Neural cell (in vitro differentiated cells): ENCODE data around the gene LY6G6C. TPM values are rescaled to one million over a fixed set of nuclear protein-coding genes. Genes with fewer than 3 reads are reported as not detected.

ENCODE experiments used
- H2AFZ ChIP-seq: fragments of 200-600, 300-800 bp; sonication (generic), shearing (Covaris generic); 2 replicates; pipeline ENCODE4 v1.6.0; 2014; ENCODE audit warnings: low read depth, mild to moderate bottlenecking, antibody characterized with exemption, low read length, moderate library complexity
- H3F3A ChIP-seq: fragments of 200-600 bp; shearing (Covaris generic); 2 replicates; pipeline ENCODE4 v1.6.1; 2016; ENCODE audit warnings: mild to moderate bottlenecking, moderate library complexity, mixed read lengths, antibody characterized with exemption, low read length; ENCODE audit not compliant: insufficient read depth, poor library complexity, severe bottlenecking
- H3K27ac ChIP-seq: fragments of 200-600, 300-800 bp; sonication (generic), shearing (Covaris generic); 2 replicates; pipeline ENCODE4 v1.5.1; 2014; ENCODE audit warnings: mild to moderate bottlenecking, low read length, moderate library complexity
- H3K27me3 ChIP-seq: fragments of 300-800, 200-600 bp; sonication (generic), shearing (Covaris generic); 2 replicates; pipeline ENCODE4 v1.6.0; 2014; ENCODE audit warnings: mild to moderate bottlenecking, low read depth, low read length, moderate library complexity; ENCODE audit not compliant: insufficient read depth
- H3K36me3 ChIP-seq: fragments of 300-800, 200-600 bp; sonication (generic), shearing (Covaris generic); 2 replicates; pipeline ENCODE4 v1.5.1; 2014; ENCODE audit warnings: mild to moderate bottlenecking, antibody characterized with exemption, low read length, moderate library complexity; ENCODE audit not compliant: insufficient read depth
- H3K4me2 ChIP-seq: fragments of 300-800, 200-600 bp; sonication (generic), shearing (Covaris generic); 2 replicates; pipeline ENCODE4 v1.6.0; 2014; ENCODE audit warnings: mild to moderate bottlenecking, low read length
- H3K4me3 ChIP-seq: fragments of 300-800, 200-600 bp; sonication (generic), shearing (Covaris generic); 2 replicates; pipeline ENCODE4 v1.5.1; 2014; ENCODE audit warnings: mild to moderate bottlenecking, low read length, moderate library complexity
- H3K79me2 ChIP-seq: fragments of 200-600 bp; shearing (Covaris generic); replicated peaks from 2 replicates; pipeline ENCODE4 v1.6.0; 2014; ENCODE audit warnings: mild to moderate bottlenecking, low read length, moderate library complexity; ENCODE audit not compliant: insufficient read depth
- H3K9ac ChIP-seq: fragments of 300-800, 200-600 bp; sonication (generic), shearing (Covaris generic); 2 replicates; pipeline ENCODE4 v1.6.1; 2016; ENCODE audit warnings: mild to moderate bottlenecking, low read length, mixed read lengths
- H3K9me2 ChIP-seq: fragments of 200-600 bp; shearing (Covaris generic); 2 replicates; pipeline ENCODE4 v1.6.1; 2016; ENCODE audit warnings: mild to moderate bottlenecking, low read length, mixed read lengths; ENCODE audit not compliant: insufficient read depth
- H3K9me3 ChIP-seq: fragments of 200-600, 300-800 bp; sonication (generic), shearing (Covaris generic); 2 replicates; pipeline ENCODE4 v1.6.1; 2016; ENCODE audit warnings: mild to moderate bottlenecking, mixed run types, low read length, moderate library complexity, mixed read lengths
- H4K20me1 ChIP-seq: fragments of 200-600 bp; shearing (Covaris generic); 2 replicates; pipeline ENCODE4 v1.6.1; 2016; ENCODE audit warnings: mild to moderate bottlenecking, mixed run types; ENCODE audit not compliant: insufficient read depth
- CTCF ChIP-seq: fragments of 450-650 bp; IDR thresholded peaks from 2 replicates; pipeline ENCODE4 v1.5.1; 2014; ENCODE audit warnings: antibody characterized with exemption, mild to moderate bottlenecking, moderate library complexity; ENCODE audit not compliant: poor library complexity, severe bottlenecking
- EP300 ChIP-seq: fragments of 450-650 bp; conservative IDR thresholded peaks from 2 replicates; pipeline ENCODE4 v1.6.1; 2014; ENCODE audit warnings: antibody characterized with exemption, mild to moderate bottlenecking, moderate library complexity; ENCODE audit not compliant: poor library complexity, severe bottlenecking
- EZH2 ChIP-seq: fragments of 200-600, 300-800 bp; shearing (Covaris generic), sonication (generic); IDR thresholded peaks from 2 replicates; pipeline ENCODE4 v1.6.1; 2014; ENCODE audit warnings: antibody characterized with exemption, low read length, borderline replicate concordance, mild to moderate bottlenecking; ENCODE audit not compliant: insufficient read depth, poor library complexity, severe bottlenecking
- MXI1 ChIP-seq: fragments of 450-650 bp; conservative IDR thresholded peaks from 2 replicates; pipeline ENCODE4 v1.6.1; 2014; ENCODE audit warnings: antibody characterized with exemption, mild to moderate bottlenecking; ENCODE audit not compliant: poor library complexity, severe bottlenecking
- POLR2AphosphoS5 ChIP-seq: IDR thresholded peaks from 2 replicates; pipeline ENCODE4 v1.6.1; 2012
- RAD21 ChIP-seq: fragments of 450-650 bp; conservative IDR thresholded peaks from 2 replicates; pipeline ENCODE4 v1.6.1; 2014; ENCODE audit warnings: antibody characterized with exemption, mild to moderate bottlenecking, moderate library complexity
- SMC3 ChIP-seq: fragments of 450-650 bp; conservative IDR thresholded peaks from 2 replicates; pipeline ENCODE4 v1.6.1; 2014; ENCODE audit warnings: antibody characterized with exemption, mild to moderate bottlenecking, moderate library complexity; ENCODE audit not compliant: poor library complexity
- TAF1 ChIP-seq: IDR thresholded peaks from 2 replicates; pipeline ENCODE4 v1.6.1; 2012; ENCODE audit warnings: low read depth
- polyA plus RNA-seq: library from polyadenylated mRNA; depleted of rRNA; stranded (reverse); fragments of >200 nt; gene quantifications from 2 replicates; pipeline ENCODE4 v1.2.3, GENCODE V29; 2014
- TF ChIP-seq, protein P1 (sequence below): IDR thresholded peaks from 2 replicates; pipeline ENCODE4 v1.6.1; 2012; ENCODE audit warnings: borderline replicate concordance

LY6G6C gene
- polyA plus RNA-seq, 1 donor from 2014 or later = 0.88 TPM

- no peaks in the 10 kb centered on the region for H3F3A ChIP-seq
- H3K27me3 ChIP-seq = no peaks in the 10 kb centered on the region
- no peaks in the 10 kb centered on the region for H3K9me3 ChIP-seq
Measured at GRCh38 chr6:31761343-31761742, 39.8 kb upstream of the LY6G6C start.

DNA sequence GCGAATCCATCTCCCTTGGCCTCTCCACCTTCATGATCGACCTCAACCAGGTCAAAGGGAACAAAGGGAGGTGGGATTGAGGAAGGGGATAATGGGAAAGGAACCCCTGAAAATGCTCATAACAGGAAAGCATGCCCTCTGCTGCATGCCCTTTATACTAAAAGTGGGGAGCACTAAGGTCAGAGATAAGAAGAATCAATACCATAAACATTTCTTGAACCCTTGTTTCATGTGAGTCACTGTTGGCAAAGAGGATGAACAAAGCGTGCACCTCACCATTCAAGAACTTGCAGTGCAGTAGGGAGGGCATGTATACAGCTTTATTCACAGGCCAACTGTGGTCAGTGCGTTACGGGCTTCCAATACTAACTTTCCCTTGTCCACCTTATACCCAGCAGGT is 39.2 kb upstream of the LY6G6C start:
- TF ChIP-seq SMC3 (no peak), TAF1 (no peak), POLR2AphosphoS5 (no peak), MXI1 (no peak)
- TF ChIP-seq, protein P1, sequence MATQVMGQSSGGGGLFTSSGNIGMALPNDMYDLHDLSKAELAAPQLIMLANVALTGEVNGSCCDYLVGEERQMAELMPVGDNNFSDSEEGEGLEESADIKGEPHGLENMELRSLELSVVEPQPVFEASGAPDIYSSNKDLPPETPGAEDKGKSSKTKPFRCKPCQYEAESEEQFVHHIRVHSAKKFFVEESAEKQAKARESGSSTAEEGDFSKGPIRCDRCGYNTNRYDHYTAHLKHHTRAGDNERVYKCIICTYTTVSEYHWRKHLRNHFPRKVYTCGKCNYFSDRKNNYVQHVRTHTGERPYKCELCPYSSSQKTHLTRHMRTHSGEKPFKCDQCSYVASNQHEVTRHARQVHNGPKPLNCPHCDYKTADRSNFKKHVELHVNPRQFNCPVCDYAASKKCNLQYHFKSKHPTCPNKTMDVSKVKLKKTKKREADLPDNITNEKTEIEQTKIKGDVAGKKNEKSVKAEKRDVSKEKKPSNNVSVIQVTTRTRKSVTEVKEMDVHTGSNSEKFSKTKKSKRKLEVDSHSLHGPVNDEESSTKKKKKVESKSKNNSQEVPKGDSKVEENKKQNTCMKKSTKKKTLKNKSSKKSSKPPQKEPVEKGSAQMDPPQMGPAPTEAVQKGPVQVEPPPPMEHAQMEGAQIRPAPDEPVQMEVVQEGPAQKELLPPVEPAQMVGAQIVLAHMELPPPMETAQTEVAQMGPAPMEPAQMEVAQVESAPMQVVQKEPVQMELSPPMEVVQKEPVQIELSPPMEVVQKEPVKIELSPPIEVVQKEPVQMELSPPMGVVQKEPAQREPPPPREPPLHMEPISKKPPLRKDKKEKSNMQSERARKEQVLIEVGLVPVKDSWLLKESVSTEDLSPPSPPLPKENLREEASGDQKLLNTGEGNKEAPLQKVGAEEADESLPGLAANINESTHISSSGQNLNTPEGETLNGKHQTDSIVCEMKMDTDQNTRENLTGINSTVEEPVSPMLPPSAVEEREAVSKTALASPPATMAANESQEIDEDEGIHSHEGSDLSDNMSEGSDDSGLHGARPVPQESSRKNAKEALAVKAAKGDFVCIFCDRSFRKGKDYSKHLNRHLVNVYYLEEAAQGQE = no peak
- Histone ChIP-seq H3K9ac (no peak overlapping the region), H3K27ac (no peak overlapping the region), H2AFZ (no peak overlapping the region), H3K9me2 (no peaks in the 10 kb centered on the region), H3F3A (no peaks in the 10 kb centered on the region), H3K79me2 (no peaks in the 10 kb centered on the region), H3K4me3 (no peak overlapping the region), H3K4me2 (no peak overlapping the region), H3K36me3 (no peaks in the 10 kb centered on the region), H3K27me3 (no peaks in the 10 kb centered on the region), H4K20me1 (no peaks in the 10 kb centered on the region), H3K9me3 (no peaks in the 10 kb centered on the region)

More at GRCh38 chr6:31761343-31761742, 39.8 kb upstream of the LY6G6C start:
- Histone ChIP-seq H3K9ac (no peak overlapping the region), H2AFZ (no peak overlapping the region), H3K36me3 (no peaks in the 10 kb centered on the region), H3K4me2 (no peak overlapping the region), H3K4me3 (no peak overlapping the region), H4K20me1 (no peaks in the 10 kb centered on the region), H3K79me2 (no peaks in the 10 kb centered on the region), H3K27ac (no peak overlapping the region), H3K9me2 (no peaks in the 10 kb centered on the region)
- TF ChIP-seq, protein P1 = no peak
- TF ChIP-seq EP300 = no peak
- no peak for TF ChIP-seq EZH2
- TF ChIP-seq RAD21 = no peak
- TF ChIP-seq TAF1 = no peak
- TF ChIP-seq SMC3 = no peak
- TF ChIP-seq CTCF = no peak
- TF ChIP-seq MXI1 = no peak
- TF ChIP-seq POLR2AphosphoS5 = no peak
